Nephron progenitor cell (in vitro differentiated cells): Measurements from ENCODE around the gene VTN.
A peak's percentile ranks its signal among the peaks of the same experiment; 100 is the strongest.

Experiments used
- DNase-seq: peaks from one replicate; pipeline ENCODE4 v3.0.0; 2021
- H3K27ac Mint-ChIP-seq: 2 replicates; pipeline ENCODE4 v1.8.0; 2021; ENCODE audit warnings: mild to moderate bottlenecking, moderate library complexity, mixed read lengths
- H3K27me3 Mint-ChIP-seq: 2 replicates; pipeline ENCODE4 v1.8.0; 2021; ENCODE audit warnings: mild to moderate bottlenecking, low read depth, mixed read lengths; ENCODE audit not compliant: poor library complexity
- H3K36me3 Mint-ChIP-seq: 2 replicates; pipeline ENCODE4 v1.8.0; 2021; ENCODE audit warnings: low read depth, mixed read lengths
- H3K4me1 Mint-ChIP-seq: 2 replicates; pipeline ENCODE4 v1.8.0; 2021; ENCODE audit warnings: mixed read lengths
- H3K4me3 Mint-ChIP-seq: 2 replicates; pipeline ENCODE4 v1.8.0; 2021; ENCODE audit warnings: mild to moderate bottlenecking, moderate library complexity, mixed read lengths
- H3K9me3 Mint-ChIP-seq: 2 replicates; pipeline ENCODE4 v1.8.0; 2021; ENCODE audit warnings: mild to moderate bottlenecking, moderate library complexity, mixed read lengths
- TF ChIP-seq, protein P1 (sequence below): fragments of 200-600 bp; sonication (generic); IDR thresholded peaks from 2 replicates; pipeline ENCODE4 v1.5.0; 2021; ENCODE audit warnings: antibody characterized with exemption

Gene VTN

GRCh38 chr17:28346746-28347246 is 23.3 kb downstream of the VTN start:
- Mint-ChIP-seq H3K36me3 (peaks cover 59% of the 10 kb centered on the region), H3K27me3 (no peaks in the 10 kb centered on the region), H3K4me1 (no peaks in the 10 kb centered on the region), H3K27ac (peak overlapping the region; percentile 88), H3K9me3 (no peaks in the 10 kb centered on the region), H3K4me3 (no peak overlapping the region)
- TF ChIP-seq, protein P1, sequence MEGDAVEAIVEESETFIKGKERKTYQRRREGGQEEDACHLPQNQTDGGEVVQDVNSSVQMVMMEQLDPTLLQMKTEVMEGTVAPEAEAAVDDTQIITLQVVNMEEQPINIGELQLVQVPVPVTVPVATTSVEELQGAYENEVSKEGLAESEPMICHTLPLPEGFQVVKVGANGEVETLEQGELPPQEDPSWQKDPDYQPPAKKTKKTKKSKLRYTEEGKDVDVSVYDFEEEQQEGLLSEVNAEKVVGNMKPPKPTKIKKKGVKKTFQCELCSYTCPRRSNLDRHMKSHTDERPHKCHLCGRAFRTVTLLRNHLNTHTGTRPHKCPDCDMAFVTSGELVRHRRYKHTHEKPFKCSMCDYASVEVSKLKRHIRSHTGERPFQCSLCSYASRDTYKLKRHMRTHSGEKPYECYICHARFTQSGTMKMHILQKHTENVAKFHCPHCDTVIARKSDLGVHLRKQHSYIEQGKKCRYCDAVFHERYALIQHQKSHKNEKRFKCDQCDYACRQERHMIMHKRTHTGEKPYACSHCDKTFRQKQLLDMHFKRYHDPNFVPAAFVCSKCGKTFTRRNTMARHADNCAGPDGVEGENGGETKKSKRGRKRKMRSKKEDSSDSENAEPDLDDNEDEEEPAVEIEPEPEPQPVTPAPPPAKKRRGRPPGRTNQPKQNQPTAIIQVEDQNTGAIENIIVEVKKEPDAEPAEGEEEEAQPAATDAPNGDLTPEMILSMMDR = no peak
- no peak for DNase-seq

DNA sequence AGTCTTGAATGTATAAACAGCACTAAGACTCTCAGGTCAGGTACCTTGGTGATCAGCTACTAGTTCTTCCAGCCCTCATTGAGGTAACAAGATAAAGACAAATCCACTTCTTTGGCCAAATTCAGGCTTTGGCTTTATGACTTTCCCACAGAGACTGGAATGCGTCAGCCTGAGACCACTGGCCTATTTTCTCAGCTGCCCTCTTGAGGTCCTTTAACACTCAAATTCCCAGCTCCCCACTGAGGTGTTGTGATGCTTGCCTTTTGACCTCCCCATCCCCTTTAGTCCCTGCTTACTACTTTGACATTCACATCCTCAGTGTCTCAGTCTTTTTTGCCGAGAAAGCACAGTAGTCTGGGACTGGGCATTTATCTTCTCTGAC is 23.9 kb downstream of the VTN start:
- Mint-ChIP-seq H3K27me3 (no peaks in the 10 kb centered on the region), H3K4me3 (no peak overlapping the region), H3K9me3 (no peaks in the 10 kb centered on the region), H3K36me3 (peaks cover 59% of the 10 kb centered on the region), H3K27ac (peak overlapping the region; percentile 88), H3K4me1 (no peaks in the 10 kb centered on the region)
- no peak for DNase-seq
- TF ChIP-seq, protein P1 = no peak

DNA sequence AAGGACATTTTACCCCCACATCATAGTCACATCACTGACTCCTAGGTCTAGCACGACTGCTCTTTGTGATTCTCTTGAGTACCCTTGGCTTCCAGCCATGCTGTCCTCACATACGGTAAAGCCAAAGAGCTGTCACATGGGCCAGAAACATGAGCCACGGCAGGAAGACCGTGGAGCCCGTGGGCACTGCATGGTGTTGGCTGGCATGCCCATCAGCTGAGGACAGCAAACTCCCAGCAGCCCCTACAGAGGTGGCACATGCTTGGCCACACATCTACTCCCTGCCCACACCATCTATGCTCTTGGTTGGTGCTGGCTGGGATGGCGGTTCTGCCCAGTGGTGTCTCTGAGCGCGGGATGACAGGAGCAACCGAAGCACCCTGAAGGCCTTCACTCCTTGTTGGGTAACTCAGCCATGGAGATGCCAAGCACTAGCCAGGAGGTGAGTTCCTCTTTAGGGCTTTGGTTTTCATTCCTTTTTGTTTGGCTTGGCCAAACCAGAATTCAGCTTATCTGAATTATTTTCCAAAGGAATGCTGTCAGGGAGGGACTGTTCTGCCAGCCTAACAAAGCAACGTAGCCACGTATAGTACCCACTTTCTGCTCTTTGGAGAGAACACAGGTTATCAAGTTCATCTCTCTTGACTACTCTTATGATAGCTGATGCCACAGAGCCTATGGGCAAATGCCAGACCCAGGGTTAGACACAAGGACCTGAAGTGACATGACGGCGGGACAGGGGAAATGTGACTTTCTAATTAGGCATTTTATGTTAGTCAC is 24.5 kb downstream of the VTN start:
- no peak for DNase-seq
- TF ChIP-seq, protein P1 = no peak
- Mint-ChIP-seq H3K9me3 (no peaks in the 10 kb centered on the region), H3K27ac (peak overlapping the region; percentile 92), H3K27me3 (no peaks in the 10 kb centered on the region), H3K4me3 (no peak overlapping the region), H3K36me3 (peaks cover 54% of the 10 kb centered on the region), H3K4me1 (no peaks in the 10 kb centered on the region)

- Mint-ChIP-seq H3K36me3 (peaks cover 46% of the 10 kb centered on the region), H3K9me3 (no peaks in the 10 kb centered on the region), H3K27me3 (no peaks in the 10 kb centered on the region), H3K4me3 (no peak overlapping the region), H3K4me1 (no peaks in the 10 kb centered on the region), H3K27ac (peak overlapping the region; percentile 45)
- TF ChIP-seq, protein P1 = no peak
- DNase-seq = no peak
Measured at GRCh38 chr17:28344435-28344901, 25.6 kb downstream of the VTN start.

- Mint-ChIP-seq H3K27me3 (no peaks in the 10 kb centered on the region), H3K4me3 (no peak overlapping the region), H3K27ac (peak overlapping the region; percentile 45), H3K36me3 (peaks cover 46% of the 10 kb centered on the region), H3K4me1 (no peaks in the 10 kb centered on the region), H3K9me3 (no peaks in the 10 kb centered on the region)
- TF ChIP-seq, protein P1 = no peak
- no peak for DNase-seq
Measured at GRCh38 chr17:28344011-28344410, 26.1 kb downstream of the VTN start.

DNA sequence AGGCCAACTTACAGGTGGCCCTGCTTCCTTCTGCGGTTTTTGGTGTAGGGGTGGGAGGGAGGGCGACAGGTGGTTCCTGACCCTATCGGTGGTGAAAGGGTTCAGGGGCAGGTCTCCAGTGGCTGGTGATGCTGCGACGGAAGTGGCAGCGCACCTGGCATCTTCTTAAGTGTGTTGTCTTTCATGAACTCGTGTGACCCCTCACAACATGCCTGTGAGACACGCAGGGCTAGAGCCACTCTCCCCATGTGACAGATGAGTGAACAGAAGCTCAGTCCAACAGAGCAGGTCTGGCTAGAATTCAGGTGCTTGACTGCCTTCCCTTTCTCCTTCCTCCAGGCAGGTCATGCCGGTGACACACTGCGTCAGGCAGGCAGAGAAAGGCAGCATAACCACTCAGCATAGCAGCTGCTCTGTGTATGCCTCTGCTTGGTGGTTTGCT is 26.6 kb downstream of the VTN start:
- H3K4me3 Mint-ChIP-seq = no peak overlapping the region
- no peak for DNase-seq
- TF ChIP-seq, protein P1 = no peak
- H3K27me3 Mint-ChIP-seq = no peaks in the 10 kb centered on the region
- H3K4me1 Mint-ChIP-seq = no peaks in the 10 kb centered on the region
- no peaks in the 10 kb centered on the region for H3K9me3 Mint-ChIP-seq
- no peak overlapping the region for H3K27ac Mint-ChIP-seq
- H3K36me3 Mint-ChIP-seq = peaks cover 41% of the 10 kb centered on the region
